ENCODE data around the gene PRKN. TPM values are rescaled to one million over a fixed set of nuclear protein-coding genes. Genes with fewer than 3 reads are reported as not detected.

PRKN gene
- total RNA-seq, 4 donors from 2014 or later, result 6.3 to 11.9 (median 9.5) TPM

- WGBS, 2 donors, result 67 to 70% methylated on average over 6 of the region's 6 CpGs
- no peak overlapping the region for H3K4me3 ChIP-seq (ENCODE audit: low read depth, poor library complexity, severe bottlenecking)
- no peak for TF ChIP-seq POLR2A (IDR thresholded peaks at IDR 0.05)
- TF ChIP-seq CTCF (IDR thresholded peaks at IDR 0.05), result no peak
- intact Hi-C loops (cut with DNase I; ENCODE audit: low total_unique reads), result no loop called here
- no peak for DNase-seq (ENCODE audit: low spot score in 2 of 2)
Measured at GRCh38 chr6:162360901-162361567, 366.5 kb downstream of the PRKN start.

- WGBS, 2 donors, result 90 to 92% methylated on average over 4 of the region's 4 CpGs
- H3K4me3 ChIP-seq (ENCODE audit: low read depth, poor library complexity, severe bottlenecking), result no peak overlapping the region
- no peak for DNase-seq (ENCODE audit: low spot score in 2 of 2)
- intact Hi-C loops (cut with DNase I; ENCODE audit: low total_unique reads), result no loop called here
- no peak for TF ChIP-seq CTCF (IDR thresholded peaks at IDR 0.05)
- TF ChIP-seq POLR2A (IDR thresholded peaks at IDR 0.05), result no peak
Measured at GRCh38 chr6:162358625-162359024, 368.9 kb downstream of the PRKN start.

DNA sequence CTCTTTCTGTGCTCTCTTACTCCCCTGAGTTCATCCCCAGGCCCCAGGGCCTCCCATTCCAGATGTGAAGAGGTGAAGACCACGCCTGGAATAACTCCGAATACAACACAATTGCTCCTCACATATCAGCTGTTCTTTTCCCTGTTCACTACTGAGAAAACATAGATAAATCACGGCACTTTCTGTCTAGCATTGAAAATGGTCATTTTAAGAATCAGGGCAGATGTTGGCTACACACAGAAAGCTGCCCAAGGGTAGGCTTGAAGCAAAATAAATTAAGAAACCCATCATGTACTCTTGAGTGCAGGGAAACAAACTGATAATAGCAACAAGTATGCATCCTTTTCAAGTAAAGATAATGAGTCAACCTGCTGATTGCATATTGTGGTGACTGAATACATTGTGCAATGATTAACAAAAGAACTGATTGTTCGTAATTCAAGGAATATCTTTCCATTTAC lies 382.5 kb downstream of the PRKN start:
- WGBS, 2 donors, result 64 to 66% methylated on average over 4 of the region's 4 CpGs
- DNase-seq (ENCODE audit: low spot score in 2 of 2), result no peak
- TF ChIP-seq POLR2A (IDR thresholded peaks at IDR 0.05) (no peak), CTCF (IDR thresholded peaks at IDR 0.05) (no peak)
- intact Hi-C loops (cut with DNase I; ENCODE audit: low total_unique reads), result no loop called here
- no peak overlapping the region for H3K4me3 ChIP-seq (ENCODE audit: low read depth, poor library complexity, severe bottlenecking)

DNA sequence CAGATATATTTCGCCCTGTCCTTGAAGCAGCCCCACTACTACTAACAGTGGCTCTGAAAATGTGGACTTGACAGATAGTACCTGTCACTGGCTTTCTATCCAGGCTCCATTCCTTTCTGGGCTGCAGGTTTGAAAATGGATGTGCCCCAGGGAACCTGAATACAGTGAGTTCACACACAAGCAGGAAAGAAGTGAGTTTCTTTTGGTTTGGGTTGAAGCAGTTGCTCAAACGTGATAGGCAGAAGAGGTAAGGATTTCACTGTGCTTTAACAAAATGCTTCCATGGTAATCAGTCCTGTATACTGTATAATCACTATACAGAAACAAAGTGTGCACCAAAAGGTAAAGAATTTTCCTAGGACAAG lies 382.9 kb downstream of the PRKN start:
- no peak for DNase-seq (ENCODE audit: low spot score in 2 of 2)
- no peak for TF ChIP-seq POLR2A (IDR thresholded peaks at IDR 0.05)
- TF ChIP-seq CTCF (IDR thresholded peaks at IDR 0.05), result no peak
- WGBS, 2 donors, result 65 to 76% methylated on average over 2 of the region's 2 CpGs
- H3K4me3 ChIP-seq (ENCODE audit: low read depth, poor library complexity, severe bottlenecking), result no peak overlapping the region
- intact Hi-C loops (cut with DNase I; ENCODE audit: low total_unique reads), result no loop called here

- TF ChIP-seq POLR2A (IDR thresholded peaks at IDR 0.05) (no peak), CTCF (IDR thresholded peaks at IDR 0.05) (no peak)
- intact Hi-C loops (cut with DNase I; ENCODE audit: low total_unique reads), result no loop called here
- no peak for DNase-seq (ENCODE audit: low spot score in 2 of 2)
- H3K4me3 ChIP-seq (ENCODE audit: low read depth, poor library complexity, severe bottlenecking), result no peak overlapping the region
- WGBS, 2 donors, result 40 to 49% methylated on average over 8 of the region's 8 CpGs
Measured at GRCh38 chr6:162343936-162344645, 383.5 kb downstream of the PRKN start.
